Lung (tissue), 12 donors: ENCODE data around the gene MYCN. TPM values are rescaled to one million over a fixed set of nuclear protein-coding genes. Genes with fewer than 3 reads are reported as not detected.

Experiments used
- ATAC-seq: fragments of 200-7000 bp; cut with Tn5 transposase; one replicate; pipeline ENCODE4 v1.9.1; 2020; ENCODE audit warnings: moderate number of reproducible peaks; ENCODE audit not compliant: insufficient read depth, low FRiP score
- DNase-seq, 3 donors: peaks; one replicate each; pipeline ENCODE4 v3.0.0-alpha.2; 2013 to 2017
- H3K27ac ChIP-seq, 2 donors: one replicate each; pipeline ENCODE4 v1.5.1; 2013; ENCODE audit warnings: mild to moderate bottlenecking in 2 of 2, moderate library complexity in 2 of 2, control low read depth in 1 of 2, inconsistent platforms in 1 of 2, low read depth in 1 of 2, low read length in 1 of 2
- H3K27me3 ChIP-seq, 3 donors: one replicate each; pipeline ENCODE4 v1.5.1; 2013; ENCODE audit warnings: low read length in 2 of 3; ENCODE audit not compliant: control insufficient read depth in 3 of 3, insufficient read depth in 3 of 3
- H3K36me3 ChIP-seq, 4 donors: one replicate each; pipeline ENCODE4 v1.5.1; 2013; ENCODE audit warnings: low read length in 4 of 4, mild to moderate bottlenecking in 1 of 4, moderate library complexity in 1 of 4; ENCODE audit not compliant: control insufficient read depth in 4 of 4, insufficient read depth in 4 of 4
- H3K4me1 ChIP-seq, 5 donors: one replicate each; pipeline ENCODE4 v1.5.1; 2013; ENCODE audit warnings: low read length in 5 of 5, mild to moderate bottlenecking in 2 of 5, moderate library complexity in 1 of 5; ENCODE audit not compliant: control insufficient read depth in 5 of 5, insufficient read depth in 5 of 5
- H3K4me3 ChIP-seq: one replicate; pipeline ENCODE4 v1.5.1; 2013; ENCODE audit warnings: mild to moderate bottlenecking, control low read depth, moderate library complexity
- H3K9ac ChIP-seq, 2 donors: one replicate each; pipeline ENCODE4 v1.5.1; 2013; ENCODE audit warnings: low read length in 2 of 2, control low read depth in 1 of 2; ENCODE audit not compliant: insufficient read depth in 1 of 2
- H3K9me3 ChIP-seq, 4 donors: one replicate each; pipeline ENCODE4 v1.5.1; 2013; ENCODE audit warnings: low read length in 3 of 4, mild to moderate bottlenecking in 1 of 4, moderate library complexity in 1 of 4; ENCODE audit not compliant: control insufficient read depth in 4 of 4, insufficient read depth in 3 of 4
- CTCF ChIP-seq: IDR thresholded peaks from 2 replicates; pipeline ENCODE4 v1.5.1; 2012; ENCODE audit warnings: mild to moderate bottlenecking; ENCODE audit errors: control extremely low read depth, extremely low read depth
- WGBS, 2 donors: extraction: QIAGEN DNeasy Blood & Tissue Kit; methylation state at CpG; one replicate each; pipeline ENCODE4 v1.1.7; 2013; 5-methylcytosine and 5-hydroxymethylcytosine counted together
- polyA plus RNA-seq, 2 donors: library from polyadenylated mRNA; stranded (reverse); fragments of 200-250 nt; gene quantifications; one replicate each; pipeline ENCODE4 v1.2.1, GENCODE V29; 2013
- total RNA-seq, 2 donors: library from RNA; depleted of rRNA in 1 of 2; stranded (reverse); fragments of >200 nt in 1 of 2; gene quantifications; one replicate each; pipeline ENCODE4 v1.2.1, GENCODE V29; 2014 to 2021
- donor health status: control.
- donor health status: control.
- donor health status: Bipolar disorder and iron deficiency.
- donor health status: healthy.
- donor health status: DM: yes; HTN: yes; CAD: no.

MYCN gene
- total and polyA plus RNA-seq, 4 donors, result 0.16 to 5.2 (median 0.36) TPM

- H3K4me1 ChIP-seq, result peaks cover 0 to 27% (median 5%) of the 10 kb centered on the region in 5 donors
- DNase-seq, result peak; percentile 54 to 74 (median 55)
- no peak for ATAC-seq
These were observed 49.2 kb downstream of the MYCN start for GRCh38 chr2:15989559-15989958.

GRCh38 chr2:15990151-15991101 is 50.1 kb downstream of the MYCN start:
- no peak for ATAC-seq
- Histone ChIP-seq H3K36me3 (no peaks in the 10 kb centered on the region), H3K9me3 (peaks cover 0 to 4% (median 0%) of the 10 kb centered on the region in 4 donors), H3K27me3 (no peaks in the 10 kb centered on the region), H3K9ac (no peak overlapping the region), H3K27ac (no peak overlapping the region), H3K4me1 (peaks cover 0 to 19% (median 2%) of the 10 kb centered on the region in 5 donors), H3K4me3 (no peak overlapping the region)
- DNase-seq, result no peak
- WGBS, 2 donors, result 94 to 95% methylated on average over 11 of the region's 11 CpGs
- no peak for TF ChIP-seq CTCF

More at GRCh38 chr2:15989559-15989958, 49.2 kb downstream of the MYCN start:
- Histone ChIP-seq H3K9ac (no peak overlapping the region), H3K27me3 (no peaks in the 10 kb centered on the region), H3K36me3 (no peaks in the 10 kb centered on the region), H3K4me3 (no peak overlapping the region), H3K9me3 (peaks cover 0 to 7% (median 0%) of the 10 kb centered on the region in 4 donors), H3K27ac (no peak overlapping the region)
- no peak for TF ChIP-seq CTCF
- 58 to 60% methylated on average over 7 of the region's 7 CpGs for WGBS, 2 donors

- no peaks in the 10 kb centered on the region for H3K27me3 ChIP-seq
- H3K36me3 ChIP-seq, result no peaks in the 10 kb centered on the region
- no peak for TF ChIP-seq CTCF
- H3K9me3 ChIP-seq, result no peaks in the 10 kb centered on the region
- no peak overlapping the region for H3K9ac ChIP-seq
- peaks cover 0 to 12% (median 0%) of the 10 kb centered on the region in 5 donors for H3K4me1 ChIP-seq
- DNase-seq (no peak), ATAC-seq (no peak)
- 66 to 81% methylated on average over 3 of the region's 3 CpGs for WGBS, 2 donors
- H3K27ac ChIP-seq, result no peak overlapping the region
- H3K4me3 ChIP-seq, result no peak overlapping the region
These were observed 50.9 kb downstream of the MYCN start for GRCh38 chr2:15991231-15991630.
